CD14-positive monocyte (primary cell): ENCODE results near the gene PRRG4. TPM values are rescaled to one million over a fixed set of nuclear protein-coding genes. Genes with fewer than 3 reads are reported as not detected.

Source experiments
- DNase-seq, 3 donors: peaks; one replicate each; pipeline ENCODE4 v3.0.0-alpha.2; 2011 to 2022
- H2AFZ ChIP-seq: 2 replicates; pipeline ENCODE4 v1.6.0; 2012; ENCODE audit warnings: mild to moderate bottlenecking, low read depth, low read length, inconsistent platforms; ENCODE audit not compliant: insufficient read depth, poor library complexity, severe bottlenecking
- H3K27ac ChIP-seq, 2 donors: 1 replicate in 1 of 2; 2 replicates in 1 of 2; pipeline ENCODE4 v1.5.1; 2012 to 2013; ENCODE audit warnings: low read length in 2 of 2, control low read depth in 1 of 2, inconsistent platforms in 1 of 2, low read depth in 1 of 2, mild to moderate bottlenecking in 1 of 2
- H3K27me3 ChIP-seq, 2 donors: one replicate each; pipeline versions ENCODE4 v1.6.0 to v1.6.1; 2011 to 2013; ENCODE audit warnings: low read length in 2 of 2; ENCODE audit not compliant: control insufficient read depth in 2 of 2, insufficient read depth in 2 of 2
- H3K36me3 ChIP-seq, 2 donors: replicated peaks in 1 of 2; 1 replicate in 1 of 2; 2 replicates in 1 of 2; pipeline versions ENCODE4 v1.5.1 to v1.6.1; 2012 to 2013; ENCODE audit warnings: low read length in 2 of 2, control low read depth in 1 of 2, inconsistent platforms in 1 of 2, mild to moderate bottlenecking in 1 of 2; ENCODE audit not compliant: insufficient read depth in 2 of 2, control insufficient read depth in 1 of 2
- H3K4me1 ChIP-seq, 2 donors: 1 replicate in 1 of 2; 2 replicates in 1 of 2; pipeline versions ENCODE4 v1.5.1 to v1.6.1; 2012 to 2013; ENCODE audit warnings: low read length in 2 of 2, control low read depth in 1 of 2, inconsistent platforms in 1 of 2, mild to moderate bottlenecking in 1 of 2, moderate library complexity in 1 of 2; ENCODE audit not compliant: insufficient read depth in 2 of 2, control insufficient read depth in 1 of 2
- H3K4me2 ChIP-seq: replicated peaks from 2 replicates; pipeline ENCODE3; 2012; ENCODE audit warnings: low read length, moderate library complexity, mild to moderate bottlenecking; ENCODE audit not compliant: poor library complexity, severe bottlenecking; ENCODE audit errors: extremely low read depth
- H3K4me3 ChIP-seq, 3 experiments: fragments of 200-600 bp in 1 of 3; sonication (generic) in 1 of 3; replicated peaks in 1 of 3; 1 replicate in 2 of 3; 2 replicates in 1 of 3; pipeline ENCODE4 v1.5.1; 2011 to 2013; ENCODE audit warnings: low read length in 3 of 3, mild to moderate bottlenecking in 3 of 3, control low read depth in 2 of 3, low read depth in 2 of 3, inconsistent platforms in 1 of 3, moderate library complexity in 1 of 3
- H3K79me2 ChIP-seq: 2 replicates; pipeline ENCODE4 v1.6.0; 2012; ENCODE audit warnings: mild to moderate bottlenecking, control low read depth, inconsistent platforms, low read length, moderate library complexity; ENCODE audit not compliant: insufficient read depth
- H3K9ac ChIP-seq: 2 replicates; pipeline ENCODE4 v1.6.0; 2017; ENCODE audit warnings: low read length, mild to moderate bottlenecking; ENCODE audit not compliant: insufficient read depth, poor library complexity, severe bottlenecking
- H3K9me3 ChIP-seq, 2 donors: replicated peaks in 1 of 2; 1 replicate in 1 of 2; 2 replicates in 1 of 2; pipeline versions ENCODE4 v1.5.1 to v1.6.1; 2012 to 2013; ENCODE audit warnings: low read length in 2 of 2, control low read depth in 1 of 2; ENCODE audit not compliant: control insufficient read depth in 1 of 2, insufficient read depth in 1 of 2
- H4K20me1 ChIP-seq: 2 replicates; pipeline ENCODE4 v1.6.0; 2012; ENCODE audit warnings: mild to moderate bottlenecking, low read length, control low read depth, moderate library complexity; ENCODE audit not compliant: insufficient read depth
- H3K27ac Mint-ChIP-seq, 7 donors: one replicate each; pipeline ENCODE4 v1.8.0; 2020; ENCODE audit warnings: mild to moderate bottlenecking in 7 of 7, mixed read lengths in 7 of 7, moderate library complexity in 6 of 7, inconsistent platforms in 2 of 7
- H3K27me3 Mint-ChIP-seq, 3 donors: one replicate each; pipeline ENCODE4 v1.8.0; 2021 to 2022; ENCODE audit warnings: low read depth in 3 of 3, mild to moderate bottlenecking in 3 of 3, mixed read lengths in 3 of 3, moderate library complexity in 3 of 3, inconsistent platforms in 1 of 3
- H3K36me3 Mint-ChIP-seq, 2 donors: one replicate each; pipeline ENCODE4 v1.8.0; 2020; ENCODE audit warnings: mixed read lengths in 2 of 2, inconsistent platforms in 1 of 2, mild to moderate bottlenecking in 1 of 2
- H3K4me1 Mint-ChIP-seq: one replicate; pipeline ENCODE4 v1.8.0; 2020; ENCODE audit warnings: mild to moderate bottlenecking, mixed read lengths
- H3K4me3 Mint-ChIP-seq, 2 donors: one replicate each; pipeline ENCODE4 v1.8.0; 2020; ENCODE audit warnings: mild to moderate bottlenecking in 2 of 2, mixed read lengths in 2 of 2, moderate library complexity in 1 of 2
- H3K9me3 Mint-ChIP-seq, 7 donors: one replicate each; pipeline ENCODE4 v1.8.0; 2020 to 2022; ENCODE audit warnings: mixed read lengths in 7 of 7, mild to moderate bottlenecking in 6 of 7, moderate library complexity in 6 of 7, inconsistent platforms in 2 of 7
- WGBS: methylation state at CpG from one replicate; pipeline ENCODE4 v1.1.5; 2013; ENCODE audit warnings: missing lambda C conversion rate; ENCODE audit not compliant: insufficient coverage; 5-methylcytosine and 5-hydroxymethylcytosine counted together
- intact Hi-C, 2 donors: fragments of 100-400 bp; cut with micrococcal nuclease; formaldehyde crosslinking; loops; one replicate each; pipeline versions ENCODE4 v1.15.0 to v1.15.1; 2023
- polyA plus RNA-seq, 3 donors: library from polyadenylated mRNA; depleted of rRNA in 1 of 3; unstranded in 2 of 3; stranded (reverse) in 1 of 3; fragments of 300-500 nt in 2 of 3; fragments of >200 nt in 1 of 3; fragmentation: Illumina TruSeq in 2 of 3; gene quantifications; 1 replicate in 2 of 3; 2 replicates in 1 of 3; pipeline ENCODE4 v1.2.3, GENCODE V29; 2012 to 2021
- TF ChIP-seq, protein P1 (sequence below): fragments of 200-600 bp; IDR thresholded peaks from one replicate; pipeline ENCODE4 v1.8.0; 2022; ENCODE audit warnings: antibody characterized with exemption, mild to moderate bottlenecking

PRRG4 gene
- polyA plus RNA-seq, 3 donors: 3.5 to 9.9 (median 8.7) TPM

DNA sequence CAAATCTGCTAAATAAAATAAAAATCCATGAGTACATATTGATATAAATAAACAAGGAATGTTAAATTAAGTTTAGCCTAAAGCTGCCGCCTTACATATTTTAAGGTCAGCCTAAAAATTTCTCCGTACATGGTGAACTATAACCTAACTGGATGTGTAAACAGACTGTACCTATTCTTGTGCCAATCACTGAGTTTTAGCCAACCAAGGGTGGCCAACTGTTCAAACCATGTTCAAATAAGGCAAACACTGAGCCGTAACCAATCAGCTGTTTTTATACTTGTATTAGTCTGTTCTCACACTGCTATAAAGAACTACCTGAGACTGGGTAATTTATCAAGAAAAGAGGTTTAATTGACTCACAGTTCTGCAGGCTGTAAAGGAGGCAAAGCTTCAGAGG lies 54.3 kb downstream of the PRRG4 start:
- H3K27me3 Mint-ChIP-seq: peaks cover 2 to 9% (median 4%) of the 10 kb centered on the region in 3 donors
- H4K20me1 ChIP-seq: no peaks in the 10 kb centered on the region
- intact Hi-C loops: loop anchor here in 1 of 2 donors (10.0 kb wide), 1 partner anchor 69 kb away; no protein-coding TSS in a partner anchor
- H3K9ac ChIP-seq: no peak overlapping the region
- H3K4me1 ChIP-seq: no peaks in the 10 kb centered on the region
- H3K9me3 Mint-ChIP-seq: peaks cover 2 to 8% (median 5%) of the 10 kb centered on the region in 7 donors
- no peak overlapping the region for H3K27ac ChIP-seq
- no peak overlapping the region for H3K4me2 ChIP-seq
- no peaks in the 10 kb centered on the region for H3K4me1 Mint-ChIP-seq
- peaks cover 0 to 5% of the 10 kb centered on the region in 2 donors for H3K9me3 ChIP-seq
- H3K4me3 ChIP-seq: no peak overlapping the region
- no peak overlapping the region for H3K4me3 Mint-ChIP-seq
- H2AFZ ChIP-seq: no peak overlapping the region
- no peaks in the 10 kb centered on the region for H3K79me2 ChIP-seq
- TF ChIP-seq, protein P1, sequence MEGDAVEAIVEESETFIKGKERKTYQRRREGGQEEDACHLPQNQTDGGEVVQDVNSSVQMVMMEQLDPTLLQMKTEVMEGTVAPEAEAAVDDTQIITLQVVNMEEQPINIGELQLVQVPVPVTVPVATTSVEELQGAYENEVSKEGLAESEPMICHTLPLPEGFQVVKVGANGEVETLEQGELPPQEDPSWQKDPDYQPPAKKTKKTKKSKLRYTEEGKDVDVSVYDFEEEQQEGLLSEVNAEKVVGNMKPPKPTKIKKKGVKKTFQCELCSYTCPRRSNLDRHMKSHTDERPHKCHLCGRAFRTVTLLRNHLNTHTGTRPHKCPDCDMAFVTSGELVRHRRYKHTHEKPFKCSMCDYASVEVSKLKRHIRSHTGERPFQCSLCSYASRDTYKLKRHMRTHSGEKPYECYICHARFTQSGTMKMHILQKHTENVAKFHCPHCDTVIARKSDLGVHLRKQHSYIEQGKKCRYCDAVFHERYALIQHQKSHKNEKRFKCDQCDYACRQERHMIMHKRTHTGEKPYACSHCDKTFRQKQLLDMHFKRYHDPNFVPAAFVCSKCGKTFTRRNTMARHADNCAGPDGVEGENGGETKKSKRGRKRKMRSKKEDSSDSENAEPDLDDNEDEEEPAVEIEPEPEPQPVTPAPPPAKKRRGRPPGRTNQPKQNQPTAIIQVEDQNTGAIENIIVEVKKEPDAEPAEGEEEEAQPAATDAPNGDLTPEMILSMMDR: no peak
- no peaks in the 10 kb centered on the region for H3K36me3 Mint-ChIP-seq
- no peak for DNase-seq
- H3K27me3 ChIP-seq: no peaks in the 10 kb centered on the region
- H3K27ac Mint-ChIP-seq: no peak overlapping the region
- WGBS: 100% methylated on average over 2 of the region's 3 CpGs
- H3K36me3 ChIP-seq: no peaks in the 10 kb centered on the region

DNA sequence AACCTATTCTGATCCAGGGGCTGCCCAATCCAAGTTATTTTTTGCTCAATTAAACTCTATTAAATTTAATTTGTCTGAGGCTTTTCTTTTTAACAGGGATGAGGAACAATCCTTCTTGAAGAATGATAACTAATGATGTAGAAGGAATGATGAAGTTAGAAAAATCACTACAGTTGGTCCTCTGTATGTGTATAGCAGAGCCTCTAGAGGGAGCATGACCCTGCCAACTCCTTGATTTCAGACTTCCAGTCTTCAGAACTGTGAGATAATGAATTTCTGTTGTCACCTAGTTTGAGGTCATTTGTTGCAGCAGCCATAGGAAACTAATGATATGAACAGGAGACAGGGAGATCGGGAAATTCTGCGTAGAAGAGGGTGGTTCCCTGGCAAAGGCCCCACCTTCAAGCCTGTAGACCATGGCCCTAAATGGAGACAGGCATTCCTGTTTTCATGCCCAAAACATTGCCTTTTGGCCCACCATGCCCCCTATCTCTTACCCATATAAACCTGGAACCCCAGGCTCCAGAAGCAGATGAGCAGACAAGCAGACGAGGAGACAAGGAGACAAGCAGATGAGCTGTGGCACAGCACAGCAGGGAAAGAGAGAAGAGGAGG lies 55.1 kb downstream of the PRRG4 start:
- Mint-ChIP-seq H3K4me3 (no peak overlapping the region), H3K27me3 (peaks cover 2 to 9% (median 3%) of the 10 kb centered on the region in 3 donors), H3K9me3 (peaks cover 2 to 8% (median 5%) of the 10 kb centered on the region in 7 donors), H3K27ac (no peak overlapping the region), H3K36me3 (no peaks in the 10 kb centered on the region), H3K4me1 (no peaks in the 10 kb centered on the region)
- Histone ChIP-seq H3K79me2 (no peaks in the 10 kb centered on the region), H3K27ac (no peak overlapping the region), H3K36me3 (no peaks in the 10 kb centered on the region), H2AFZ (no peak overlapping the region), H3K9ac (no peak overlapping the region), H3K9me3 (peaks cover 0 to 5% of the 10 kb centered on the region in 2 donors), H3K4me2 (no peak overlapping the region), H3K4me3 (no peak overlapping the region), H3K27me3 (no peaks in the 10 kb centered on the region), H3K4me1 (no peaks in the 10 kb centered on the region), H4K20me1 (no peaks in the 10 kb centered on the region)
- DNase-seq: no peak
- WGBS: 68% methylated on average over 2 of the region's 3 CpGs
- TF ChIP-seq, protein P1: peak; percentile 54
- intact Hi-C loops: loop anchor here in 1 of 2 donors (10.0 kb wide), 1 partner anchor 70 kb away; no protein-coding TSS in a partner anchor
